HG03520 (cell line): ENCODE data around the gene BEAN1.
"Not testable (repeated sequence)": the region's sequence is repeated elsewhere in the genome, so short reads cannot be mapped to it uniquely, and the experiment has no call there.

Experiments
- ATAC-seq: cut with Tn5 transposase; IDR thresholded peaks from one replicate; pipeline ENCODE4 v1.9.1; 2021; ENCODE audit warnings: mild to moderate bottlenecking, moderate library complexity; ENCODE audit not compliant: unreplicated experiment

The BEAN1 gene

DNA sequence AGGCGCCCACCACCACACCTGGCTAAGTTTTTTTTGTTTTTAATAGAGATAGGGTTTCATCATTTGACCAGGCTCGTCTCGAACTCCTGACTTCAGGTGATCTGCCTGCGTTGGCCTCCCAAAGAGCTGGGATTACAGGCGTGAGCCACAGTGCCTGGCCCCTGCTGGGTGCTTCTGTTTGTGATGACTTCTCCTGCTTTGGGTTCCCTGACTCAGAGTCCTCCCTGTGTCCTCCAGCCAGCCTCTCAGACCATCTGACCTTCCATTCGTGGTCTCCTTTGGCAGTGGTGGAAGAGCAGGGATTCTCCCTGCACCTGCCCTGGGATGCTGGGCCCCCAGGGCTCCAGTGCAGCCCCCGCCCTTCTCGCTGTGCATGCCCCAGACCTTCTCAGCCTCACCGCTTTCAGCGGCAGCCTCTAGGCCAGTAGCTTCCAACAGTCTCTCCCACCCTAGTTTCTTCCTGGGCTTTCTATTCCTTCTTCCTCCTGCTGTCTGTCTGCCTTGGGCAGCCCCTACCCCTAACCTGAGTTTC lies 13.2 kb downstream of the BEAN1 start:
- no peak for ATAC-seq

DNA sequence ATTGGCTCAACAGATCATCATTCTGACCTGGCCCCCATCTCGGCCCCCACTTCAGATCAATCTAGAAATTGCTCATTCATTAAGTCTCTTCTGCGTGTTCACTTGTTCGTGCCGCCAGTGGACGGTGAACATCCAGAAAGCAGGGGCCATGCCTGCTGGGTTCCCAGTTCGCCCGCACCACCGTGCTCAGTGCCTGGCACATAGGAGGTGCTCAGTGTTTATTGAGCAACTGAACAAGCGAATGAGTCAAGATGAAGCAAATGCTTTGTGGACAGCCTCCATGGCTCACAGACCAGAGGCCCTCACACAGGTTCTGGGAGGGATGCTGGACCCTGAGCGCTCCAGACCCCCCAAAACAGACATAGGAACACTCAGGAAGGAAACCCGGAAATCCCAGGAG lies 13.9 kb downstream of the BEAN1 start:
- no peak for ATAC-seq

DNA sequence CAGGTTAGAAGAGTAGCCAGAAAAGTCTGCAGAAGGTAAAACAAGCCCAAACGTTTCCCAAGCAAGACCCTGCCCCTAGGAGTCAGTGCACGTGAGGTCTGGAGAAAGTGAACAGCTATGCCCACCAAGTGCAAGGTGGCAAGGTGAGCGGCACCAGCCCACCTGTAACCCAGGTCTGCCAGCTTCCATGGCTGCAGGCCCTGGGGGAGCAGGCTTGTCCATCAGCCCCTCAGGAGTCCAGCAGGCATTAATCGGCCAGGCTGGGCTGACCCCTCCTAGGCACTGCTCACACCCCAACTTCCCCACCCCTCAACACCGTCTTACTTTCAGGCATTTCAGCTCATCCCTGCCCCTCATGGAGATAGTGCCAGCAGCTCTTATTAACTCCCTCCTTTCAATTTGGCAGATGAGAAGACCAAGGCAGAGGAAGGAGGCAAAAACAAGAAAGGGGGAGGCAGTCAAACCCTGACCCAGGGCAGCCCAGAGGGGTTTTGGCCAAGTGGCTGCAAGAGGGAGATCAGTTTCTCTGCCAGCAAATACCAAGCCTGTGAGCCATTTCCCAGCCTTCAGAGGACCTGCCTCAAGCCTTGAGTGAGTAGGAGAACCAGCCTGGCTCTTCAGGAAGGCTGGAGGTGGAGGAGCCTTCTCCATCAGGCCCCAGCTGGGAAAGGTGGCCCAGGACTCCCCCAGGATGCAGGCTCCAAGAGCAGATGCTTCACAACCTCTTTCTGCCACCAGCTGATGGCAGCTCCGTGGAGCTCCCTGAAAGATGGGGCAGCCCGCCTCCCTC lies 14.7 kb downstream of the BEAN1 start:
- no peak for ATAC-seq

DNA sequence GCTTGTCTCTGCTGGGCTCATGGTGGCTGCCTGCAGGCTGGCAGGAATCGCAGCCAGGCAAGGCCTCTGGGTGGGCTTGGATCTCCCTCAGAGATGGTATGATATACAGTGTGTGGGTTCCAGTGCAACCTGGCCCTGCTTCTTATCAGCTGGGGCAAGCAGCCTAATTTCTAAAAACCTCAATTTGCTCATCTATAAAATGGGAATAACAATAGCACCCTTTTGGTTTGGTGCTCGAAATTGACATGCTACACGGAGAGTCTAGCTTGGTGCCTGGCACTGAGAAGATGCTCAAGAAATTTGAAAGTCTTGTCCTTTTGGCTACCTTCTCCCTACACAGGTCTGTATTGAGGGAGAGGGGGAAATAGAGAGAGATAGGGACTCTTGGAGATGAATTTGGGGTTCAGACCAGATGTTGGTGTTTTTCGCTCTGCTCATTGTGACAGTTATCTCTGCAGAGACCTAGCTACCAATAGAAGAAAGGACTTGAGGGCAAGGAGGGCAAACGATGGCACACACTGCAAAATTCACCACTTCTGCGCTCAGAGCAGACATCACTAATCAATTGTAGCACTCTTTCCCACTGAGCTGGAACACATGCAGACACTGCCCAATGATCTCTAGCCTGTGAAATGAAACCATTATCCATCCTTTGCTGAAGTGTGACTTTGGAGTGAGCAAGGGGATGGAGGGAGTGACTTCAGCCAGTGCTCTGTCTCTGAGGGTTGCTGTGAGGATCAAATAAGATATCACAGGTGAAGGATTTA lies 15.6 kb downstream of the BEAN1 start:
- no peak for ATAC-seq

DNA sequence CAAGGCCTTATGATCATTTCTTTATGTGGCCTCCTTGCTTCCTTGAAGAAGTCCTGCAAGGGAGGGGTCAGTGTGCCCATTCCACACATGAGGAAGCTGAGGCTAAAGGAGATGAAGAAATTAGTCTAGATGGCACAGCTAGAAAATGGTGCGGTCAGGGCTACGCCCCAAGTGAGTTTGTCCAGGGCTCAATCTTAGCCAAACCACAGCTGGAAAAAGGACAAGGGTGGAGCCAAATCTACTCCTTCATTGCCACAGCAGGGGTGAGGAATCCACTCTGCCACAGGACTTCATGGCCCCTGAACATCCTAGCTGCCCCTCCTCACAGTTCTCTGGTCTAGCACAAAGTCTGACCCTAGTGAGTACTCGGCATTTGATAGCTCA lies 16.2 kb downstream of the BEAN1 start:
- no peak for ATAC-seq

DNA sequence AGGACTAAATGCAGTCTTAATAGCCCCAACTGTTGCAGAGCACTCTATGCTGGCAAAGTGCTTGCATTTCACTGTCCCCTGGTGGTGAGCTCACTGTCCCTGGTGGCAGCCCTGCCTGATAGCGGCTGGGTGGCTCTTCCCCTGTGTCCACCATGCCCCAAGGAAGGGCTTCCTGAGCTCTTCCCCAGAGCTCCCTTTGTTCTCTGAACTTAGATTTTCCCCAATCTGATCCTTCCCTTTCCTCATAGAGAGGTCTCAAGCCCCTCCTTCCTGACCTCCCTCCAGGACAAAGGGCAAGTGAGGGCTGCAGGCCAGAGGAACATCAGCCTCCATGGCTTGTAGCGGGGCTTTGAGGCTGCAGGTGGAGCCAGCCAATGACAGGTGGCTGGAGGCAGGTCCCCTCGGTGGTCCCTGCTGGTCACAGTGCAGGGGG lies 17.0 kb downstream of the BEAN1 start:
- ATAC-seq: no peak

DNA sequence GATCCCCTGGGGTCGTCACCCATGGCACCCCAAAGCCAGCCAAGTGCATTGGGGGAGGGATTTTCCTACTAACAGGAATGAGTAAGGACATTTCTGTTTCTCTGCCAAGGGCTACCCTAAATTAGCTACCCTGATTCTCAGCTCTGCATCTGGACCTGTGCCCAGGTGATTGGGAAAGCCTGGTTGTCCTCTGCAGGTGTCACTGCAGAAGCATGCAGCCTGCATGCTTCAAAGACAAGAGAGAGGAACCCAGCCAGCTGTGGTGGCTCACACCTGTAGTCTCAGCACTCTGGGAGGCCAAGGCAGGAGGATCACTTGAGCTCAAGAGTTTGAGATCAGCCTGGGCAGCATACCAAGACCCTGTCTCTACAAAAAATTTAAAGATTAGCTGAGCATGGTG lies 19.6 kb downstream of the BEAN1 start:
- no peak for ATAC-seq

DNA sequence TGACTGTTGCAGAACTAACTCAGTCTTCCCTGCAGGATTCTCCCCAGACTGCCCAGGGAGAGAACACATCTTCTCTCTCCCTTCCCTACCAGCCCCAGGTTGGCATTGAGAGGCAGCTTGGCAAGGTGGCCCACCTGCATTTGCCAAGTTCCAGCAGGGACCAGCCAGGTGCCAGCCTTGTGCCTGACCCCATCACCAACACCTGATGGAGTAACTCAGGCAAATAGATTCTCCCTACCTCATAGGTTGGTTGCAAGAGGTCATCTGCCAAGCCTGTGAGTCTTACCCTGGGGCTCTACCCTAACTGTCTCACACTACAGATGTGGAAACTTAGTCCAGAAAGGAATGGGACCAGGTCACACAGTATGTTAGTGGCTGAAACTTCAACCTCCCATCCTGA lies 20.4 kb downstream of the BEAN1 start:
- ATAC-seq: no peak

DNA sequence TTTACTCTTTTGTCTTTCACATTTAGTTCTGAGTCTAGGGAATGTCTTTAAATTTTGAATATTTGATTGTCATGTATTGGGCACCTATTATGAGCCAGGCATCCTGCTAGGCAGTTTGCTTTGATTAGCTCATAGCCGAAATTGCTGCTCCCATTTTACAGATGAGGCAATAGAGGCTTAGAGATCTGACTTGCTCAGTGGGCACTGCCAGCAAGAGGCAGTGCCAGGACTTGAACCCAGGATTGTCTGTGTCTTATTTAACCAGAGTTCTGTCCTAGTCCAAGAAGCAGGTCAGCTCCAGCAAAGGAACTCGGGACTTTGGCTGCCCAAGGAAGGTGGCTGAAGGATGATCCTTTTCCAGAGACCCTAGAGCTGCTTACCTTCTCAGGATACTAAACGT lies 24.5 kb downstream of the BEAN1 start:
- ATAC-seq: no peak

DNA sequence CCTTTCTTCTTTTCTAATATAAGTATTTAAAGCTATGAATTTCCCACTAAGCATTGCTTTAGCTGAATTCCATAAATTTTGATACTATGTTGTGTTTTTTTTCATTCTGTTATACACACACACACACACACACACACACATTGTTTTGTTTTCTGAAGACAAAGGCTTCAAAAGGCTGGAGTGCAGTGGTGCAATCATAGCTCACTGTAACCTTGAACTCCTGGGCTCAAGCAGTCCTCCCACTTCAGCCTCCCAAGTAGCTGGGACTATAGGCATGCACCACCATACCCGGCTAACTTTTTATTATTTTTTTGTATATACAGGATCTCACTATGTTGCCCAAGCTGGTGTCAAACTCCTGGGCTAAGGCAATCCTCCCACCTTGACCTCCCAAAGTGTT lies 26.1 kb downstream of the BEAN1 start:
- not testable (repeated sequence) for ATAC-seq

DNA sequence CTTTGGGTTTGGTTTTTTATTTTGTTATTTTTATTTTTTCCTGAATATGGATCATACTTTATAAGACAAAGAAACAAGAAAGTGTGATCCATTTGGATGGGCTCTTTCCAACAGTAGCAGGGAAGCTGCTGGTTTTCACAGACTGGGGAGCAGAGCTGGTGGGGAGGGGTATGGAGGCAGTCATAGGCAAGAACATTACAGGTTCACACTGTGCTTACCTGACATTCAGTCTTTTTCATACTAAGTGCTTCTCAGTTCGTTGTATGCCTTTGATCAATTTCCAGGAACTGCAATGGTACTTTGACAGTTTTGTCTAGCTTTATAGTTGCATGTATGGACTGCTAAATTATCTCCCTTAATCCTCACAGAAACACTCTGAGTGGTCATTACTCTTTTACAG lies 27.7 kb downstream of the BEAN1 start:
- ATAC-seq: no peak

DNA sequence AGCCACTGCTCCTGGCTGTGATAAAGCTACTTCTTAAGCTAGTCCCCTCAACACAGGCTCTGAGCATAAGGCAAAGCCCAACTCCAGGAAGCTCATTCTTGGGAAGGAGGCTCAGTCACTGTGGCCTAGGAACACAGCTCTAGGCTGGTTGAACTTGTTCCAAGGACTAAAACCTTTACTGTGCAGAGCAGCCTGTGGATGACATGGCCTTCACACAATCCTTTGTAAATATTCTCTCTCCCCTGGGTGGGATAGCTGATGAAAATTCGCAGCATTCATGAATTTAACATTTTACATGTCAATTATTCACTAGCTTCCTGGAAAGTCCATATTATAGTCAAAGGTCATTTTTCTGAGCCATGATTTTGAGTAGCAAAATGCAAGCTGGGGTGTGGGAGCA lies 28.9 kb downstream of the BEAN1 start:
- no peak for ATAC-seq

DNA sequence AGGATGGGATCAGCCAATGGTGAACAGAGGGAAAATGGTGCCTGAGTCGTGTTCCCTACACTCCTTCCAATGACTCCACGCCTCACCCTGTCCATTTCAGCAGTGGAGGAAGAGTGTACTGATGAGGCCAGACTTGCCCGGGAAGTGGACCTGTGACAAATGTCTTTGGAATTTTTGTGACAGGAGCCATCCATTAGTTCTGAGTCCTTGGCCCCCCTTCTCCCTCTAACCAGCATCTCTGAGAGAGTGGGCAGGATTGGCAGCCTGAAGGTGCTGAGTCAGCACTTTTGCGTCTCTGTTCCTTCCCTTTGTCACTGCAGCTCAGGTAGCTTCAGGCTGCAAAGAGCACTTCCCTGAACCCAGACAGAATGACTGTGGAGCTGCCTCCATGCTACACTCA lies 30.8 kb downstream of the BEAN1 start:
- ATAC-seq: no peak

DNA sequence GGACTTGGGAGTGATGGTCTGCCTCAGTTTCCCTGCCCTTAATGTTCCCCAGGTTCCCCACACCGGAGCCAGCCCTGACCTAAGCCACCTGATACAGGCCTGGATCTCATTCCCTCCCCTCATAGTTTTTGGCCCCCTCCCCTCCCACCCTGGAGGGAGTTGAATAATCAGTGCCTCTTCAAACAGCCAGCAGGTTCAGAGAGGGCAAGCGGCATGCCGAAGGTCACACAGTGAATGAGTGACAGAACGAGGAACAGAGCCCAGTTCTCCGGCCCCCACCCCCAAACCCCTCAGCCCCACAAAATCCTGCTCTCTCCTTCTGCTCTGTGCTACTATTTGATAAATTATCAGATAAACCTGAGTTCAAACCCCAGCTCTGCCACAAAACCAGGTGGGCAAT lies 31.2 kb downstream of the BEAN1 start:
- ATAC-seq: no peak

DNA sequence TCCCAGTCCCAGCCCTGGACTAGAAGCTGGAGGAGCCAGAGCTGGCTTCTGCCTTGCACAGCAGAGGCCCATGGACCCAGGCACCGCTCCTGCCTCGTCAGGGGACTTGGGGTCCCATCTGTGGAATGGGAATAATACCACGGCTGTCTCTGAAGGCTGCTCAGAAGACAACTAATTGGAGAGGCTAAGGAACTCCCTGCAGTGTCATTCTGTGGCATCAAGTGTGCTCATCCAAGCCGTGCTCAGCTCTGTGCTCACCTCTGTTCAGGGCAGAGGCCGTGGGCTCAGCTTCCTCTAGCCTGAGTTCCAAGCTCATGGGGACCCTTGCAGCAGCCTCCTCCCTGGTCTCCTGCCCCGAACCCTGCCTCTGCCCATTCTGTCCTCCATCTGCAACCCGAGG lies 31.8 kb downstream of the BEAN1 start:
- ATAC-seq: no peak

DNA sequence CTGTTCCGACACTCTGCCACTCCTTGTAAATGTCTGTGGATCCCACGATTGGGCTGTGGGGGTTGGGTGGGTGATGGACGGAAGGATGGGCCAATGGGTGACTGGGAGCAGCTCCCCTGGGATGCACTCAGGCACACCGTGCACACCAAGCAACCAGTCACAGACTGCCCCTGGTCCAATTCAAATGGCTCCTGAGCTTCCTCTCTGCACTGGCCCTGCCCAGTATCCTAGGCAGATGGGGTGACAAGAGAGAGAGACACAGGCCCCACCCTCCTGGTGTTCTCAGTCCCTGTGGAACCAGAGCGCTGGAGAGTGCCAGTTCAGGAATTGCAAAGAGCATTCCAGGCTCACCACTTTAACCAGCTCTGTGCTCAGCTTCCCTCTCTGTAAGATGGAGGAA lies 32.8 kb downstream of the BEAN1 start:
- ATAC-seq: no peak

DNA sequence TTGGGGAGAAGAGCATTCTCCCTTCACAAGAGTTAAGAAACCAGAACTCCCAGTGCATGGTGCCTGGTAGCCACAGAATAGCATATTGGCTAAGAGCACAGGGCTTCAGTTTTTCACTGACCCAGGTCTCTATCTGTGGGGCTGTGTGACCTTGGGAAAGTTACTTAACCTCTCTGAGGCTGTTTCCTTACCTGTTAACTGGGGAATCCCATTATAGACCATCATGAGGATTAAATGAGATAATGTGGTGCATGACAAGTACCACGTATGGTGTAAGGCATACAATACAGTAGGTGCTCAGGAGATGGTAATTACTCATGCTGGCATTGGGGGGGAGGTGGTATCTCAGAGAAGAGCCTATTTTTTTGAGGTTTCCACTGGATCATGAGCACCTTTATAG lies 33.6 kb downstream of the BEAN1 start:
- ATAC-seq: no peak

DNA sequence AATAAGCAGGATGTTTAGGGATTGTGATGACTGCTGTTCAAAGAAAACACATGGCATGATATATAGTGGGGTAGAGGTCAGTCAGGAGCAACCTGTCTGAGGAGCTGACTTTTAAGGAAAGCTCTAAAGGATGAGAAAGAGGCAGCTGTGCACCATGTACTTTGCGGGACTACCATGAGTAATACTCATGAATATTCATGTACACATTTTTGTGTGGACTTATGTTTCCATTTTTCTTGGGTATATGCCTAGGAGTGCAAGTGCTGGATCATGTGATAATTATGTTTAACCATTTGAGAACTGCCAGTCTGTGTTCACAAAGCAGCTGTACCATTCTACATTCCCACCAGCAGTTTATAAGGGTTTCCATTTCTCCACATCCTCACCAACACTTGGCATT lies 35.8 kb downstream of the BEAN1 start:
- no peak for ATAC-seq

DNA sequence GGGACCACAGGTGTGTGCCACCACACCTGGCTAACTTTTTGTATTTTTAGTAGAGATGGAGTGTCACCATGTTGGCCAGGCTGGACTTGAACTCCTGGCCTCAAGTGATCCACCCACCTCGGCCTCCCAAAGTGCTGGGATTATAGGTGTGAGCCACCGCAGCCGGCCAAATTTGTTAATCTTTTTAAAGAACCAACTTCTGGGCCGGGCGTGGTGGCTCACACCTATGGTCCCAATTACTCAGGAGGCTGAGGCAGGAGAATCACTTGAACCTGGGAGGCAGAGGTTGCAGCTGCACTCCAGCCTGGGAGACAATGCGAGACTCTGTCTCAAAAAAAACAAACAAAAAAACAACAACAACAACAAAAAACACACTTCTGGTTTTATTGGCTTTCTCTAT lies 38.9 kb downstream of the BEAN1 start:
- ATAC-seq: not testable (repeated sequence)

DNA sequence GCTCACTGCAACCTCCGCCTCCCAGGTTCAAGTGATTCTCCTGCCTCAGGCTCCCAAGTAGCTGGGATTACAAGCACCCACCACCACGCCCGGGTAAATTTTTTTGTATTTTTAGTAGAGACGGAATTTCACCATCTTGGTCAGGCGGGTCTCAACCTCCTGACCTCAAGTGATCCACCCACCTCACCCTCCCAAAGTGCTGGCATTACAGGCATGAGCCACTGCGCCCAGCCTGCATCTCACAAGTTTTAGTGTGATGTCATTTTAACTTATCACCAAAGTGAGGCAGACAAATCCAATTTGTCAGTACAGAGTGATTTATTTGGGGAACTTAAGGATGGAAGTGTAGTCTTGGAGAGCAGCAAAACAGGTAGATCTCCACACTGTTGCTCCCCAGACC lies 39.5 kb downstream of the BEAN1 start:
- not testable (repeated sequence) for ATAC-seq

DNA sequence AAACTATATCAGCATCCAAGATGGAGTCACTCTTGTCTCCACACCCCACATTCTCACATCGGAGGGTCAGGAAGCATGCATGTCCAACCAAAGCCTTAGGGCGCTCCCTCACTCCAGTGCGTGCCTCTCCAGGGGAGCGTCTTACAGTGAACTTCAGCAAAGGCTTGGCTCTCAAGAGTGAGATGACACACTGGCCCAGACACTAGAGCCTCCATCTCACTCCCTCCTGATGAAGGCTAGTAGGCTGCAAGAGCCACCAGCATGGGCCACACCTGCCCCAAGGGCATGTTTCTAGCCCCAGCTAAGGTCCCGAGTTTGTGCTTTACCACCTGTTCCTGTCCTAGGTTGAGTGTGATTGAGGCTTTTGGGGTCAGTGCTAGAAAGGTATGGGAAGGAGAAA lies 40.5 kb downstream of the BEAN1 start:
- no peak for ATAC-seq

DNA sequence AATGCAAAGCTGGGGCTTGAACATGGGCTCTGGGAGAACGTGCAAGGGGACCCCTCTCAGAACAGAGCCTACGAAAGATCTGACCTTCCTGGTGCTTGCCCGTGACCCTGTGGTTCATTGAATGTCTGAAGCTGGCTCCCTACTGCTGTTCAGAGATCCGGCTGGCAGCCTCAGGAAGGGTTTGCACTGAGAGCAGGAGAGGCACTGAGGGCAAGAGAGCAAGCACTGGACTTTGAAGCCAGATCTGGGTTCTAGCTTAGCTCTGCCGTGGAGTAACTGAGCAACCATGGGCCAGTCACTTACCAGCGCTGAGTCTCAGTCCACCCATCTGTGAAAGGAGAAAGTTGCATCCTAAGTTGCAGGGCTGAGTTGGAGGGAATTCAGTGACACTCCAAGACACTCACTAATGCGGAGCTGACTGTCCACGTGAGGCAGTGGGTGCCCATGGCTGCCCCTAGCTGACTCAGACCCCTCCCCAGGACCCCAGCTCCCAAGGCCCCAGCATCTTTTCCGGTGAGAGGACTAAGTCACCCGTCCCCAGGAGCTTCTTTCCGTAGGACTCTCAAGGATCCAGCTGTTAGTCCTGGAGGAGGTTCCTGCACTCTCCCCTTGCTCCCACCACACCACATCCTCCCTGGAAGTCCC lies 41.3 kb downstream of the BEAN1 start:
- ATAC-seq: no peak
